GM10266 (cell line): ENCODE data around the gene COPZ2.

Experiments
- DNase-seq: peaks from one replicate; pipeline ENCODE4 v3.0.0; 2012; ENCODE audit errors: extremely low spot score
- TF ChIP-seq, protein P1 (sequence below): IDR thresholded peaks from 2 replicates; pipeline ENCODE4 v1.5.1; 2012; ENCODE audit warnings: mild to moderate bottlenecking, low read depth; ENCODE audit not compliant: control insufficient read depth, insufficient read depth; ENCODE audit errors: missing control alignments

Gene COPZ2

DNA sequence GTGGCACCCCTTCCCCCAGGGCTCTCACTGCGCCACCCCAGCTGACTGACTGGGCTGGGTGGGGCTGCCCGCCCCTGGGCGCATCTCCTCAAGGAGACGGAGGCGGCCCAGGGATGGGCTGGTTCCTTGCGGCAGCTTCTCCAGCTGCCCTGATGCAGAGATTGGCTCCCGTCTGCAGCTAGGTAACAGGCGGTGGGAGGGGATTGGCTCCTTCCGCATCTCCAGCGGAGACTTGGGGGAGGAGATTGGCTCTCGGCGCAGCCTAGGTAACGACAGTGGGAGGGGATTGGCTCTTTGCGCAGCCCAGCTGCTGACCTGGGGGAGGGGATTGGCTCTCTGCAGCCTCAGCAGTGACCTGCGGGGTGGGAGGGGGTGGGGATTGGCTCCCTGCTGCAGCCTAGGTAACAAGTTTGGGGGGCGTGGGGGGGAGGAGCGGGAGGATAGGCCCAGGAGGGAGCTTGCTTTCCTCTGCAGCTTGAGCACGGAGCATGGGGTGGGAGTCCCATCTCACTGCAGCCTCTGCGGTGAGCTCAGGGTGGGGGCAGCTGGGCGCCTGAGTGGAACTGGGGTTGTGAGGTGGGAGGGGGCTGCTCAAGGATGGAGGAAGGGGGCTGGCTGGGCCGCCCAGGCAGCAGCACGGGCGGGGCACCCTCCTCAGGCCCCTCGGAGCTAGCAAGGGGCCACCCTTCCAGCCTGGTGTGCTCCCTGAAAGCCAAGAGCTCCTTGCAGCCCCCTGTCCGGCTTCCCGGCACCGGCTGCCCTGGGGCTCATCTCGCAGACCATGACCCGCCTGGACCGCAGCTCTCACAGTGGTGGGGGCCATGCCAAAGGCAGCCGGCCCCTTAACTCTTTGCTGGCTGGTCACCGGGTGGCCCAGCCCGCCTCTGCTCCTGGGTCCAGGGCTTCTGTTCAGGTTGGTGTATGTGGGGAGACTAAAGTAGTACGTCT is 16.9 kb upstream of the COPZ2 start:
- TF ChIP-seq, protein P1, sequence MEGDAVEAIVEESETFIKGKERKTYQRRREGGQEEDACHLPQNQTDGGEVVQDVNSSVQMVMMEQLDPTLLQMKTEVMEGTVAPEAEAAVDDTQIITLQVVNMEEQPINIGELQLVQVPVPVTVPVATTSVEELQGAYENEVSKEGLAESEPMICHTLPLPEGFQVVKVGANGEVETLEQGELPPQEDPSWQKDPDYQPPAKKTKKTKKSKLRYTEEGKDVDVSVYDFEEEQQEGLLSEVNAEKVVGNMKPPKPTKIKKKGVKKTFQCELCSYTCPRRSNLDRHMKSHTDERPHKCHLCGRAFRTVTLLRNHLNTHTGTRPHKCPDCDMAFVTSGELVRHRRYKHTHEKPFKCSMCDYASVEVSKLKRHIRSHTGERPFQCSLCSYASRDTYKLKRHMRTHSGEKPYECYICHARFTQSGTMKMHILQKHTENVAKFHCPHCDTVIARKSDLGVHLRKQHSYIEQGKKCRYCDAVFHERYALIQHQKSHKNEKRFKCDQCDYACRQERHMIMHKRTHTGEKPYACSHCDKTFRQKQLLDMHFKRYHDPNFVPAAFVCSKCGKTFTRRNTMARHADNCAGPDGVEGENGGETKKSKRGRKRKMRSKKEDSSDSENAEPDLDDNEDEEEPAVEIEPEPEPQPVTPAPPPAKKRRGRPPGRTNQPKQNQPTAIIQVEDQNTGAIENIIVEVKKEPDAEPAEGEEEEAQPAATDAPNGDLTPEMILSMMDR: no peak
- DNase-seq: no peak

DNA sequence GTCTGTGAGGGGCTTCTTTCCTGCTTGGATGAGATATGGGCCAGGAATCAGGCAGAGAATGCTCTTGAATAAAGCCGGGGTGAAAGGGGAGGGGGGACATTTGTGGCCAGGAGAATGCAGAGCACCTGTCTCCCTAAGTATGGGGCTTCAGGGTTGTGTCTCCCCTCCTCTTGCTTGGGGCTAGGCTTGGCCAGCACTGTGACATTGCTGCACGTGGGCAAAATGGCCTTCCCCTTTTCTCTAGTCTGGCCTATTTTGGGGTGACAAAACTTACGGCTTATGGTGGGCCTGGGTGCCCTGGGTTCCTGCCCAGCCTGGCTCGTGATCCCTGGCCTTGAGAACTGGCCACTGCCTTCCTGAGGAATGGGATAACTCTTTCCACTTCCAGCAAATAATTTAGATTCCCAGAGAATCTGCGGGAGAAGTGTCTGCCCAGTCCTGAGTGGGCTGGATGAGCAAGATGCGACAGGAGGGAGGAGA is 16.2 kb upstream of the COPZ2 start:
- DNase-seq: no peak
- TF ChIP-seq, protein P1: no peak

DNA sequence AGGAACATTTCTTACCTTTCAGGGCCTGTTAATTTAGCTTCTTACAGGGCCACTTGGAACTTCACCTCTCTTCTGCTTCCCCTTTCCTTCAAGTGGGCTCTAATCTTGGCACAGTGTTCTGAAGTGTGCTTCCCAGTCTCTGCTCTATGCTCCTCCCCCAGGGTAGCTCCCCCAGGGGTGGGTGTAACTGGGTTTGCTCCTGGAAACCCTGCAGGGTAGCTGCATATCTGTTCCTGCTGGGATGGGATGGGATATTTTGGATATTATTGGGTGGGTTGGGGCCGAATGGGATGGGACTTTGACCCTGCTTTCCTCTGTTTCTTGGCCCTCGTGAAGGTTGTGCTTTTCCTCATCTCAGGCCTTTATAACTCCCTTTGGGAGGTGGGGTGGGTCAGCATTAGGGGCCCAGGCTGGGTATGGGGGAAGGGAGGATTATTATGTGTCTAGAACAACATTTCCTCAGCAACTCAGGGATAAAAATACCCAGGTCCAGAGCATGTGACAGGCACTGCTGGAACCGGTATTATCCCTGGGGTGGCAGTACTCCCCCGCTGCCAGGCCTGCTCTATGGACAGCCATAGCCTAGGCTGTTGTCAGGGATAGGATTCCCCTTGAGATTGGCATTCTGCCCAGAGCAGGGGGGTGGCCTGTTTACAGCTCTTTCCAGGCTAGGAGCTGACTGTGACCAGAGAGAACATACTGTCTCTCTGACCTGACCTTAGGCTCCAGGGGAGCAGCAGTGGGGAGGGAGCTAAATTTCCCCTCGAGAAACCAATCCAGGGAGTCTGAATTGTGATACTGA is 15.6 kb upstream of the COPZ2 start:
- TF ChIP-seq, protein P1: no peak
- DNase-seq: no peak

DNA sequence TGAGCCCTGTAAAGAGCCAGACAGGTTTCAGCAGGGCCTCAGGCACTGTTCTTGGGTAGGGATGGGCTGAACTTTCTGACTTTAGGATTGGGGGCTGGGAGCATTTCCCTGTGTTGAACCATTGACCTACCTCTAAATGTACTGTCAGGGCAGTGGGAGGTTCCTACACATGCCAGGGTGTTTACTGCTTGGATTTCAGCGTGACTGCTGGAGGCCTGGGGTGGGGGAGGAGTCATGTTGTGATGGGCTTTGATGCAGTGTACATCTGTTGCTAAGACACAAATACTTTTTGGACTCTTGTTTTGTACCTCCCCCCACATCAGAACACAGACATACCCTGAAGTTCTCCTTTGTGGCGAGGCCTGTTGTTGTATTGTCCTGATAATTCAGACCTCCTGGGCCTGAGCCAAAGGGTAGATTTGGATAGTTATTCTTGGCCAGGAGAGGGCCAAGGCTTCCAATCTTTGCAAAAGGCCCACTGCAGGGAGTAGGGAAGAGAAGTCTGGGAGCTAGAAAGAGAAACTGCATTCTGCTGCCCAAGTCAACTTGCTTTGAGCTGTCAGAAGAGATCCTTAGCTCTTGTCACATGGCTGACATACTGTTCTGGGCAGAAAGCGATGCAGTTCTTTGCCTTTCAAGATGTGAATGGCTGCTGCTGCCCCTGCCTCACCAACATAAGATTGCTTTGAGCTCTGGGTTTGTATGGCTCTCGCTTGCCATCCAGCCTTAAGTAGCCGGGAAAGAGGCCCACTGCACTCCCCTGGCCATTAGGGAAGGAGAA is 14.3 kb upstream of the COPZ2 start:
- no peak for DNase-seq

DNA sequence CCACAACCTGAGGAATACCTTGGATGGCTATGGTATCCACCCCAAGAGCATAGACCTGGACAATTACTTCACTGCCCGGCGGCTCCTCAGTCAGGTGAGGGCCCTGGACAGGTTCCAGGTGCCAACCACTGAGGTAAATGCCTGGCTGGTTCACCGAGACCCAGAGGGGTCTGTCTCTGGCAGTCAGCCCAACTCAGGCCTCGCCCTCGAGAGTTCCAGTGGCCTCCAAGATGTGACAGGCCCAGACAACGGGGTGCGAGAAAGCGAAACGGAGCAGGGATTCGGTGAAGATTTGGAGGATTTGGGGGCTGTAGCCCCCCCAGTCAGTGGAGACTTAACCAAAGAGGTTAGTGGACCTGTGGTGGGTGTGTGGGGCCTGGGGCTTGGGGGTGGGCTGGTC is 13.7 kb upstream of the COPZ2 start:
- DNase-seq: no peak
- TF ChIP-seq, protein P1: no peak

More for the DNA sequence above, 14.3 kb upstream of the COPZ2 start:
- TF ChIP-seq, protein P1: no peak

DNA sequence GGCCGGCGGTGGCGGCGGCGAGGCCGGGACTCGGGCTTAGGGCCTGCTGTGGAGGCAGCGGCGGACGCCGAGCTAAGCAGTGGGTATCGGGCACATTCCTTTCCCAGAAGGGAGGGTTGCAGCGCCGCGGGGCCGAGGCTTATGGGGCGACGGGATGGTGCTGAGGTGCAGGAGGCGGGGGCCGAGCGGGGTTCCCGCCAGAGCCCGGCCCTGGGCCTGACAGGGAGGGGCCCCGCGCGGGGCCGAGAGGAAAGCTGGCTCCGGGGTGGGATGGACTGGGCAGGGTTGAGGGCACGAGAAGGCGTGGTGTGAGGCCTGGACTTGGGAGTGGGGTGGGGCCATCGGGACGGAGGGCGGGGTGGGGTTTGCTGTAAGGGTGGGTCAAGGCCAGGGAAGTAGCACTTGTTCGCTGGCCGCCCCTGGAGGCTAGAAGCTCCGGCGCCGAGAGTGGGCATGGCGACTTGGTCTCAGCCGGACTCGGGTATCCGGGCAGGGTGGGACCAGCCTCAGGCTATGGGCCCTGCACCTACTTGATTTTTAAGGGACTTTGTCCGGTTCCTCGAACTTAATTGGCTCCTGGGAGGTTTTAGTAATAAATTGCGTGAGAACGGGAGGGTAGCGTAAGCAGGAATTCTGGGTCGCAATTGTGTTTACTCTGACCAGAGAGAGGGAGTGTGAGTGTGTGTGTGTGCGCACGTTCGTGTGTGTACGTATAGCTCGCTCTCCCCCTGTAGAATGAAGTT is 11.0 kb upstream of the COPZ2 start:
- DNase-seq: peak; percentile 79

More for the DNA sequence above, 11.0 kb upstream of the COPZ2 start:
- TF ChIP-seq, protein P1: no peak
